Measurements from ENCODE around the gene PROX2.

PROX2 gene

GRCh38 chr14:74875941-74876913, at the start of gene PROX2:
TSS of gene PROX2 (minus strand) at chr14:74876145. CDS start at chr14:74863834, 12,311 bp downstream.
- CTCF ChIA-PET: interaction anchor here (1.0 to 20.7 kb wide), 5 partner anchors 16 to 267 kb away, joined by 4 to 353 read pairs (median 9); no protein-coding TSS in a partner anchor
- DNase-seq (ENCODE audit: extremely low spot score): no peak
- no peak for TF ChIP-seq CTCF (IDR thresholded peaks at IDR 0.05; ENCODE audit: control extremely low read depth, extremely low read depth, low read depth, missing control alignments)
- POLR2A ChIA-PET: no interaction called here

GRCh38 chr14:74924061-74924460, 48.1 kb upstream of the PROX2 start:
- DNase-seq (ENCODE audit: extremely low spot score): no peak
- POLR2A ChIA-PET: no interaction called here
- CTCF ChIA-PET: interaction anchor here (1.2 to 8.4 kb wide), 6 partner anchors 14 to 164 kb away, joined by 3 to 81 read pairs (median 6); no protein-coding TSS in a partner anchor
- no peak for TF ChIP-seq CTCF (IDR thresholded peaks at IDR 0.05; ENCODE audit: control extremely low read depth, extremely low read depth, low read depth, missing control alignments)

DNA sequence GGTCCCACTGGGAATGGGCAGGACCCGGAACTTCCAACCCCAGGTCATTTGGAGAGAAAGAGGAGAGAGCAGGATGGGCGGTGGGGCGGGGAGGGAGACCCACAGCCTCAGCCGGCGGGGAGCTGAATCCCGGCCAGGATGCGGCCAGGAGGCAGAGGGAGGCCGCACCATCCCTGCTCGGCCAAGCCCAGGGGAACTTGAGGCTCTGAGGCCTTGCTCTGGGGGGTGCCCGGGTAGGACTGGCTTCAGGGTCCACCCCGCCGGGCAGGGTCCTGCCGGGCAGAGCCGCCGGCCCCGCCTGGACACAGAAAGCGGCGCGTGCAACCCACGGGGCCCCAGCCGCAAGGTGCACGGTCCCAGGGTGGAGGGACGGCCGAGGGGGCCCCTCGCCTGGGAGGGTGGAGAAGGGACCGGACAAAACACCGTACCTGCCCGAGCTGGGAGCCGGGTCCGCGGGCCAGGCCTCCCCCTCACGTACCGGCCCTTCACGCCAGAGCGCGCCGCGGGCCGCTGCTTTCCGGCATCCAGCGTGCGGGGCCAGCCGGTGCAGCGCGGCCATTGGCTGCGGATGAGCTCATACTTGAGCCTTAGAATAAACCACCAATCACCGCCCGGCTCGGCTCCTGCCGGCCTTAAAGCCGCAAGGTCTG, 46.9 kb upstream of the PROX2 start, which contains the start of gene RPS6KL1:
Gene RPS6KL1, minus strand, starts transcription at position 509 of the 650 bp plus-strand sequence. CDS start 1,719 bp downstream, outside the sequence.
- TF ChIP-seq CTCF (IDR thresholded peaks at IDR 0.05; ENCODE audit: control extremely low read depth, extremely low read depth, low read depth, missing control alignments): no peak
- DNase-seq (ENCODE audit: extremely low spot score): peak; percentile 93
- ChIA-PET POLR2A (no interaction called here), CTCF (interaction anchor here (0.6 to 8.4 kb wide), 14 partner anchors 9 to 373 kb away, joined by 3 to 81 read pairs (median 4); no protein-coding TSS in a partner anchor)

- CTCF ChIA-PET: interaction anchor here (1.1 to 8.4 kb wide), 12 partner anchors 9 to 373 kb away, joined by 3 to 81 read pairs (median 4); no protein-coding TSS in a partner anchor
- TF ChIP-seq CTCF (IDR thresholded peaks at IDR 0.05; ENCODE audit: control extremely low read depth, extremely low read depth, low read depth, missing control alignments): no peak
- POLR2A ChIA-PET: interaction anchor here (0.5 kb wide), 1 partner anchor 378 kb away, joined by 8 read pairs; no protein-coding TSS in a partner anchor
Observed at GRCh38 chr14:74921987-74922751, 46.2 kb upstream of the PROX2 start.

DNA sequence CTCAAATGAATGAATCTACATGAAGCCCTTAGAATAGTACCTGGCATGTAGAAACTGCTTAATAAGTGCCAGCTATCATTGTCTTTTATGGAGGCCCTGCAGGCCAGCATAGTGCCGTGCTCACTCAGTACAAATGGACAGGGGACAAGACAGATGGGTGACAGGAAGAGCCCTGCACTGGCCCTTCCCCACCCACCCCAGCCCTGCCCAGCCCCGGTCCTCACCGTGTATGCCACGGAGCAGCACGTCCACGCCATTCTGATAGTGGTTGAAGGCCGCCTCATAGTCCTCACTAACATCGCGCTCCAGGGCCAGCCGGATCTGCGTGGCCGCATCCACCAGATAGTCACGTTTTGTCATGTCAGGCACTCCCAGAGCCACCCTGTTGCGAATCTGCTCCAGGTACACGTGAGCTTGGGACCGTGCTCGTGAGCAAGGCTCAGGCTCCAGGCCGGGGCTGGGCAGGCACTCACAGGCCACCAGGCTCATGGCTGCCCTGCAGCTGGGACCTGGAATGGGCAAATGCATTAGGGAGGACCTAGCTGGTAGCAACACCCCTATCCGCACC, 45.2 kb upstream of the PROX2 start:
- POLR2A ChIA-PET: interaction anchor here (0.6 kb wide), 1 partner anchor 335 kb away, joined by 4 read pairs; no protein-coding TSS in a partner anchor
- CTCF ChIA-PET: interaction anchor here (0.7 to 8.4 kb wide), 9 partner anchors 10 to 168 kb away, joined by 3 to 81 read pairs (median 5); no protein-coding TSS in a partner anchor
- no peak for TF ChIP-seq CTCF (IDR thresholded peaks at IDR 0.05; ENCODE audit: control extremely low read depth, extremely low read depth, low read depth, missing control alignments)
- DNase-seq (ENCODE audit: extremely low spot score): no peak

More at GRCh38 chr14:74921987-74922751, 46.2 kb upstream of the PROX2 start:
- no peak for DNase-seq (ENCODE audit: extremely low spot score)

Data from GM10248 (cell line).